GM06990 (cell line): ENCODE measurements around the gene EEPD1.
"Not testable (repeated sequence)": the region's sequence is repeated elsewhere in the genome, so short reads cannot be mapped to it uniquely, and the experiment has no call there.

Experiments
- DNase-seq: peaks from one replicate; pipeline ENCODE4 v3.0.0-alpha.2; 2011; ENCODE audit not compliant: insufficient read length; ENCODE audit errors: extremely low read depth
- H3K27me3 ChIP-seq: replicated peaks from 2 replicates; pipeline ENCODE4 v1.6.0; 2011; ENCODE audit warnings: low read length; ENCODE audit not compliant: control insufficient read depth, insufficient read depth
- H3K36me3 ChIP-seq: 2 replicates; pipeline ENCODE4 v1.5.1; 2011; ENCODE audit warnings: low read length; ENCODE audit not compliant: control insufficient read depth, insufficient read depth
- H3K4me3 ChIP-seq: replicated peaks from 2 replicates; pipeline ENCODE4 v1.5.1; 2011; ENCODE audit warnings: low read depth, mild to moderate bottlenecking, control low read depth, low read length
- TF ChIP-seq, protein P1 (sequence below): IDR thresholded peaks from 2 replicates; pipeline ENCODE4 v1.5.1; 2011; ENCODE audit warnings: low read length, control low read depth, mild to moderate bottlenecking, inconsistent platforms; ENCODE audit not compliant: insufficient read depth, poor library complexity, severe bottlenecking

The EEPD1 gene

GRCh38 chr7:36117203-36117840 lies 35.7 kb upstream of the EEPD1 start:
- no peak for DNase-seq
- TF ChIP-seq, protein P1, sequence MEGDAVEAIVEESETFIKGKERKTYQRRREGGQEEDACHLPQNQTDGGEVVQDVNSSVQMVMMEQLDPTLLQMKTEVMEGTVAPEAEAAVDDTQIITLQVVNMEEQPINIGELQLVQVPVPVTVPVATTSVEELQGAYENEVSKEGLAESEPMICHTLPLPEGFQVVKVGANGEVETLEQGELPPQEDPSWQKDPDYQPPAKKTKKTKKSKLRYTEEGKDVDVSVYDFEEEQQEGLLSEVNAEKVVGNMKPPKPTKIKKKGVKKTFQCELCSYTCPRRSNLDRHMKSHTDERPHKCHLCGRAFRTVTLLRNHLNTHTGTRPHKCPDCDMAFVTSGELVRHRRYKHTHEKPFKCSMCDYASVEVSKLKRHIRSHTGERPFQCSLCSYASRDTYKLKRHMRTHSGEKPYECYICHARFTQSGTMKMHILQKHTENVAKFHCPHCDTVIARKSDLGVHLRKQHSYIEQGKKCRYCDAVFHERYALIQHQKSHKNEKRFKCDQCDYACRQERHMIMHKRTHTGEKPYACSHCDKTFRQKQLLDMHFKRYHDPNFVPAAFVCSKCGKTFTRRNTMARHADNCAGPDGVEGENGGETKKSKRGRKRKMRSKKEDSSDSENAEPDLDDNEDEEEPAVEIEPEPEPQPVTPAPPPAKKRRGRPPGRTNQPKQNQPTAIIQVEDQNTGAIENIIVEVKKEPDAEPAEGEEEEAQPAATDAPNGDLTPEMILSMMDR, result no peak
- no peaks in the 10 kb centered on the region for H3K36me3 ChIP-seq
- no peaks in the 10 kb centered on the region; the same call in 1 of the 2 replicates for H3K27me3 ChIP-seq
- H3K4me3 ChIP-seq, result no peak overlapping the region

- Histone ChIP-seq H3K4me3 (no peak overlapping the region), H3K27me3 (no peaks in the 10 kb centered on the region; the same call in 1 of the 2 replicates), H3K36me3 (no peaks in the 10 kb centered on the region)
- DNase-seq, result no peak
- TF ChIP-seq, protein P1, result no peak
Observed at GRCh38 chr7:36118344-36118743, 34.7 kb upstream of the EEPD1 start.

GRCh38 chr7:36119005-36119706 lies 33.9 kb upstream of the EEPD1 start:
- no peak for DNase-seq
- Histone ChIP-seq H3K36me3 (no peaks in the 10 kb centered on the region), H3K27me3 (no peaks in the 10 kb centered on the region; the same call in 1 of the 2 replicates), H3K4me3 (no peak overlapping the region)
- TF ChIP-seq, protein P1, result no peak

- not testable (repeated sequence) for H3K27me3 ChIP-seq, H3K4me3 ChIP-seq, H3K36me3 ChIP-seq, DNase-seq
Observed at GRCh38 chr7:36119983-36120646, 32.9 kb upstream of the EEPD1 start.

DNA sequence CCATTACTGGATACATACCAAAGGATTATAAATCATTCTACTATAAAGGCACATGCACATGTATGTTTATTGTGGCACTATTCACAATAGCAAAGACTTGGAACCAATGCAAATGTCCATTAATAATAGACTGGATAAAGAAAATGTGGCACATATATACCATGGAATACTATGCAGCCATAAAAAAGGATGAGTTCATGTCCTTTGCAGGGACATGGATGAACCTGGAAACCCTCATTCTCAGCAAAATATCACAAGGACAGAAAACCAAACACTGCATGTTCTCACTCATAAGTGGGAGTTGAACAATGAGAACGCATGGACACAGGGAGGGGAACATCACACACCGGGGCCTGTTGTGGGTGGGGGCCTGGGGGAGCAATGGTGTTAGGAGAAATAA lies 27.4 kb upstream of the EEPD1 start:
- H3K4me3 ChIP-seq, H3K27me3 ChIP-seq, DNase-seq, H3K36me3 ChIP-seq: not testable (repeated sequence)

- H3K4me3 ChIP-seq, result no peak overlapping the region
- TF ChIP-seq, protein P1, result no peak
- no peaks in the 10 kb centered on the region for H3K27me3 ChIP-seq
- no peak for DNase-seq
- no peaks in the 10 kb centered on the region for H3K36me3 ChIP-seq
Observed at GRCh38 chr7:36127075-36127740, 25.8 kb upstream of the EEPD1 start.
